Stimulated activated CD4-positive, alpha-beta T cell treated with anti-CD3 and anti-CD28 coated beads, Interleukin-4, amount 100 ng/mL, for 24 hours (primary cell): ENCODE measurements around the gene AJUBA.

Source experiments
- DNase-seq: peaks from one replicate; pipeline ENCODE4 v3.0.0-alpha.2; 2020

AJUBA gene

GRCh38 chr14:22929961-22930364 lies 52.4 kb downstream of the AJUBA start:
- DNase-seq: no peak

- DNase-seq: peak; percentile 98
These were observed 53.0 kb downstream of the AJUBA start, which contains the start of gene PRMT5 for GRCh38 chr14:22929104-22929960. TSS of gene PRMT5 (minus strand) at chr14:22929376. CDS start at chr14:22929361, 15 bp downstream.

- peak; percentile 11 for DNase-seq
These were observed 53.9 kb downstream of the AJUBA start for GRCh38 chr14:22928237-22929103.

- no peak for DNase-seq
These were observed 56.0 kb downstream of the AJUBA start for GRCh38 chr14:22926316-22926715.

GRCh38 chr14:22925513-22925912 lies 56.8 kb downstream of the AJUBA start:
- DNase-seq: no peak

GRCh38 chr14:22923746-22924145 lies 58.6 kb downstream of the AJUBA start:
- no peak for DNase-seq

- DNase-seq: no peak
These were observed 60.1 kb downstream of the AJUBA start for GRCh38 chr14:22922294-22922693.
